Loucy (cell line): ENCODE results near the gene CDK16.

Experiments
- CTCF ChIP-seq: fragments of 200-600 bp; sonication (generic); conservative IDR thresholded peaks from 2 replicates; pipeline ENCODE4 v1.5.1; 2014; ENCODE audit warnings: mild to moderate bottlenecking, antibody characterized with exemption, low read length
- EZH2phosphoT487 ChIP-seq: fragments of 200-600 bp; IDR thresholded peaks from 2 replicates; pipeline ENCODE4 v1.6.1; 2018; ENCODE audit warnings: antibody characterized with exemption, mild to moderate bottlenecking, moderate library complexity, borderline replicate concordance

- TF ChIP-seq CTCF, result no peak
- TF ChIP-seq EZH2phosphoT487, result no peak
These were observed 44.1 kb upstream of the CDK16 start for GRCh38 chrX:47174376-47174775.
